Activated CD4-positive, CD25-positive, alpha-beta regulatory T cell treated with anti-CD3 and anti-CD28 coated beads, Interleukin-2, amount 50 U/mL, for 24 hours (primary cell): ENCODE results near the gene ZSWIM1.
A peak's percentile ranks its signal among the peaks of the same experiment; 100 is the strongest.
"Not testable (repeated sequence)": the region's sequence is repeated elsewhere in the genome, so short reads cannot be mapped to it uniquely, and the experiment has no call there.

Experiments used
- ATAC-seq, 2 donors: fragments of 150-1000 bp; cut with Tn5 transposase; one replicate each; pipeline ENCODE4 v1.10.0; 2021; ENCODE audit warnings: mild to moderate bottlenecking in 1 of 2, moderate library complexity in 1 of 2

The ZSWIM1 gene

DNA sequence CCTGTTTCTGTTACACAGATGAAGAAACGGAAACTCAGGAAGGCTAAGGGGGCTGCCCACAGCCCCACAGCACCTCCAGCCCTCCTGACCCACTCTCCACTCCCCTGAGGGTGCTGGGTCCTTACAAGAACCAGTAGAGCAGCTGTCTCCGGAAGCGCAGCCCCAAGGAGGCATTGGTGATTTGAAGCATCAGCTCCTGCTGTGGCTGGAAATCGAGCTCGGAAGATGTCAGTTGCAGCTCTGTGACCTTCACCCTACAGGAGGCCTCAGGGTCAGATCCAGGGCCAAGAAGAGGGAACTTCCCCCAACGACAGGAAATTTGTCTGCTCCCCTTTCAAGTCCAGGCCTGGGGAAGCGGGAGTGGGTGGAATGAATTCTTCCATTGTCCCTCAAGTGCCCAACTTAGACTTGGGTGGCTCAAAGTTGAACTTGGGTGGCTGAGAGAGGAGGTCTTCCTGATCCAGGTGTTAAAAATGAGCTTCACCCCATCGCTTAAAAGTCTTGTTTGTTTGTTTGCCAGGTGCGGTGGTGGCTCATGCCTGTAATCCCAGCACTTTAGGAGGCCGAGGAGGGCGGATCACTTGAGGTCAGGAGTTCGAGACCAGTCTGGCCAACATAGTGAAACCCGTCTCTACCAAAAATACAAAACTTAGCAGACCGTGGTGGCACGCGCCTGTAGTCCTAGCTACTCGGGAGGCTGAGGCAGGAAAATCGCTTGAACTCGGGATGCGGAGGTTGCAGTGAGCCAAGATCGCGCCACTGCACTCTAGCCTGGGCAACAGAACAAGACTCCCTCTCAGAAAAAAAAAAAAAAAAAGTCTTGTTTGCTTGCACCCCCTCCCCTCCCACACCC, 29.0 kb downstream of the ZSWIM1 start:
- no peak for ATAC-seq

DNA sequence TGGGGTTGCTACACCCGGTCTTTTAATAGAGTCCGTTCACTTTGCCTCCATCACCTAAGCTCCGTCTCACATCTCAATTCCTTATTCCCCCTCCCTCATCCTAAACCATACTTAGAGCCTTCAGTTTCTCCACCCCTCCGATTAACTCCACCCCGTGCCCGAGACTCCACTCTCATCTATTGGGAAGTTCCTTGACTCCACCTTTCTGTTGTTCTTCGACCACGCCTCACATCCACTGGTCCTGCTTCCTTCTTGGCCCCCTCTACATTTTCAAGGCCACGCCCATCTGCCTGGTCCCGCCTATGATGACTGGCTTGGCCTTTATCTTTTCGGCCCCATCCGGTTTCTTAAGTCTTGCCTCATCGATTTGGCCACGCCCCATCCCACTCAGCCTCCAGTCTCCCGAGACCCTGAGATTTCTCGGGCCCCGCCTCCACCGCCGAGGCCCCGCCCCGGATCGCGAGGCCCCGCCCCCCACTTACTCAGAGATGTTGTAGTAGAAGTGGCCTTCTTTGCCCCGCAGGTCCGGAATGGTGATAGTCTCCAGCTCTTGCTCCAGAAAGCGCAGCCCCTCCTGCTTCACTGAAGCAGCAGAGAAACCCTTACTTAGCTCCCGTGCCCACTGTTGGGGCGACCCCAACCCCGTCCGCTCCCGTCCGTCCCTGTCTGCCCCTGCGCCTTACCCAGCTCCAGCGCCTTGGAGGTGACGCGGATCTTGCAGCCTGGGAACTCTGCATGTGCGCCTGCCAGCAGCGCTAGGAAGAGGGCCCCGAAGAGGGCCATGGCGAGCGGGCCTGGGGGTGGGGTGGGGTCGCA, 29.9 kb downstream of the ZSWIM1 start:
- ATAC-seq, result peak; percentile 93 to 95

DNA sequence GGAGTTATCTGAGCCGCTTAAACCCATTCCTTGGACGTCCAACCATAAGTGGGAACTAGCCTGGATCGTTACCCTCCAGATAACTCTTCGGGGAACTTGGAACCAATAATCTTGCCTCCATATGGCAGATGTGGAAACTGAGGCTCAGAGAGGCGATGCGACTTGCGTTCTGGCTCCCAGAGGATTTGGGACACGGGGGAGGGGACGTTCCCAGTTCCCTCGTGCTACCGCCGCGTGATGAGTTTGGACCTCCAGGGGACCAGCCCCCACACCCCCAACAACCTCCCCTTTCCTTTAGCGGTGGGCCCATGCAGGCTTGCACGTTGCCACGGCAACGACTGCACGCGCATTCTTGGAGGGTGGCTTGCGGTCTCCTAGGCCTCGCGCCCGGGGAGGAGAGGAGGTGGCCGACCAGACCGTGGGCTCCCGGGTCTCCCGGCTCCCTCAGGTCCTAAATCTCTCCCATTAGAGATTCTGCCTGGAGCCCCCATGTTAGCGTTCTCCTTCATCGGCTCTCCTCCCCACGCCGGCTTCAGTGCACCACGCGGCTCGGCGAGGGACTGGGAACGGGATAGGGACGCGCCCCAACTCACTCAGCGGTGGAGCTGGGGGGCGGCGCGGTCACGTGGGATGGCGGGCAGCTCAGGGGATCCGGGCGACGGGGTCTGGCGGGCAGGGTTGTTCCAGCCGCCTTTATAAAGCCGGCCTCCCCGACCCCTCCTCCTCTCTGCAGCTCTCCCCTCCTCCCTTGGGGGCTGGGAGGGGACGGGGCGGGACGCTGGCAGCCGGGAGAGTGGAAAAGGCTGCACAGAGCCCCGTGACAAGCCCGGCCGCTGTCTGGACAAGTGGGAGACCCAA, 30.7 kb downstream of the ZSWIM1 start, which contains the start of gene PLTP:
Gene PLTP, minus strand, starts transcription at position 670 of the 858 bp plus-strand sequence. CDS start 703 bp downstream, outside the sequence.
- peak in 1 of 2 donors; percentile 12 for ATAC-seq

DNA sequence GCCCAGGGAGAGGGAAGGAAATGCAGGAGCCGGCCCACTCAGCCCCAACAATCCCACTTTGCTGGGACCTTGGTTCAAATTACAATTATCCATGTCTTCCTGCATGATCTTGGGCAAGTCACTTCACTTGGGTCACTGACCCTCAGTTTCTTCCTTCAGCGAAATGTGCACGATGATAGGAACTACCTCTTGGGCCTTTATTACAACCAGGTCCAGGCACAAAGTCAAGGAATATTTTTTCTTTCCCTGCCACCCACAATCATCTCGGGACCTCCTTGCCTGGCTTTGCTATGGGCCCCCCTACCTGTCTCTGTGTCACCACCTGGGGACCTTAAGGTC, 31.3 kb downstream of the ZSWIM1 start:
- no peak for ATAC-seq

DNA sequence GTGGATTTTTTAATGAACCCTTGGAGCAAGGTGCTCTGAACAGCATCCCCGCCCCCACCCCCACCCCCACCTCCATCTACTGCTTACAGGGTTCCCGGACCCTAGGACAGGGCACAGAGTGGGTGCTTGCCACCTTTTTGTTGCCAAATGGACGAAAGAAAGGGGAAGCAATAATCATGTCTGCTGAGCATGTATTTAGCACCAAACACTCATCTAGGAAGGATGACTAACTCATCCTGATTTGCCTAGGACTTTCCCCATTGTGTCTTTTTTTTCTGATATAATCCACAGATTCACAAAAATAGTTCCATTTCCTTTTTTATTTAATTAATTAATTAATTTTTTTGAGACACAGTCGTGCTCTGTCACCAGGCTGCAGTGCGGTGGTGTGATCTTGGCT, 32.1 kb downstream of the ZSWIM1 start:
- ATAC-seq, result no peak

DNA sequence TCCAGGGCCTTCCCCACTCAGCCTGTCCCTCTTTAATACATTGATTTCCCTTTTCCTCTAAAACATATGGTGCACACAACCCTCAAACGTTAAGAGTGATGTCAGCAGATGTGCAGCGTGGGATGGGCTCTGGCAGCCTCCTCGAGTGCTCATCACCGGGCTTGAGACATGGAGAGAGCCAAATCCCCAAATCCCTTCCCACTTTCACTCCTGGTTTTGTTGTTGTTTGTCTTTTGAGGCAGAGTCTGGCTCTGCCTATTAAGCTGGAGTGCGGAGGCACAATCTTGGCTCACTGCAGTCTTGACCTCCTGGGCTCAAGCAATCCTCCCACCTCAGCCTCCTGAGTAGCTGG, 36.7 kb downstream of the ZSWIM1 start:
- ATAC-seq, result no peak

DNA sequence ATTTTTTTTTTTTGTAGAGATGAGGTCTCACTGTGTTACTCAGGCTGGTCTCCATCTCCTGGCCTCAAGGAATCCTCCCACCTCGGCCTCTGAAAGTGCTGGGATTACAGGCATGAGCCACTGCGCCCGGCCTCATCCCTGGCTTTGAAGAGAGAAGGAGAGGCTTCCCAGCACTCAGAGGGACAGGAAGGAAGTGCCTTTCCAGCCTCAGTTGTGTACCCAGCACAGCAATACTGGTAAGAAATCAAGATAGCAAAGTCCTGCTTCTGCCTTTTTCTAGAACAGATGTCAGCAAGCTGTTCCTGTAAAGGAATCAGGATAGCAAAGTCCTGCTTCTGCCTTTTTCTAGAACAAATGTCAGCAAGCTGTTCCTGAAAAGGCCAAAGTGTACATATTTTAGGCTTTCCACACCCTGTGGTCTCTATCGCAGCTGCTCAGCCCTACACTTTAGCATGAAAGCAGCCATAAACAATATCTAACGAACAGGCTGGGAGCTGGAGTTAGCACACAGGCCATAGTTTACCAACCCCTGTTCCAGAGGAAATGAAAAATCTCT, 37.2 kb downstream of the ZSWIM1 start:
- no peak for ATAC-seq

DNA sequence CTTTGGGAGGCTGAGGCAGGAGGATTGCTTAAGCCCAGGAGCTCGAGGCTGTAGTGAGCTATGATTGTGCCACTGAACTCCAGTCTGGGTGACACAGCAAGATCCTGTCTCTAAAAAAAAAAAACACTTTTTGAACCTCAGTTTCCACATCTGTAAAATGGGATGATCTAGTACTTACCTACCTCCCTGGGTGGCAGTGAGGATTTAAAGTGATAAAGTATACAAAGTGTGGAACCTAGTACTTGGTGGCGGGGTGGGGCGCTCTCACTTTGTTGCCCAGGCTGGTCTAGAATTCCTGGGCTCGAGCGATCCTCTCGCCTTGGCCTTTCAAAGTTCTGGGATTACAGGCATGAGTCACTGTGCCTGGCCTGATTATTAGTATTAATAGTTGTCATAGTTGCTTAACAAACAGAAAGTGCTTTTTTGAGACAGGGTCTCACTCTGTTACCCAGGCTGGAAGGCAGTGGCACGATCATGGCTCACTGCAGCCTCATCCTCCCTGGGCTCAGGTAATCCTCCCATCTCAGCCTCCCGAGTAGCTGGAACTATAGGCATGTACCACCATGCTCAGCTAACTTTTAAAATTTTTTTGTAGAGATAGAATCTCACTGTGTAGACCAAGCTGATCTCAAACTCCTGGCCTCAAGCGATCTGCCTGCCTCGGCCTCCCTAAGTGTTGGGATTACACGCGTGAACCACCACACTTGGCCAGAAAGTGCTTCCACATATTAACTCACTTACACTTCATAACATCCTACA, 37.9 kb downstream of the ZSWIM1 start:
- ATAC-seq, result no peak

DNA sequence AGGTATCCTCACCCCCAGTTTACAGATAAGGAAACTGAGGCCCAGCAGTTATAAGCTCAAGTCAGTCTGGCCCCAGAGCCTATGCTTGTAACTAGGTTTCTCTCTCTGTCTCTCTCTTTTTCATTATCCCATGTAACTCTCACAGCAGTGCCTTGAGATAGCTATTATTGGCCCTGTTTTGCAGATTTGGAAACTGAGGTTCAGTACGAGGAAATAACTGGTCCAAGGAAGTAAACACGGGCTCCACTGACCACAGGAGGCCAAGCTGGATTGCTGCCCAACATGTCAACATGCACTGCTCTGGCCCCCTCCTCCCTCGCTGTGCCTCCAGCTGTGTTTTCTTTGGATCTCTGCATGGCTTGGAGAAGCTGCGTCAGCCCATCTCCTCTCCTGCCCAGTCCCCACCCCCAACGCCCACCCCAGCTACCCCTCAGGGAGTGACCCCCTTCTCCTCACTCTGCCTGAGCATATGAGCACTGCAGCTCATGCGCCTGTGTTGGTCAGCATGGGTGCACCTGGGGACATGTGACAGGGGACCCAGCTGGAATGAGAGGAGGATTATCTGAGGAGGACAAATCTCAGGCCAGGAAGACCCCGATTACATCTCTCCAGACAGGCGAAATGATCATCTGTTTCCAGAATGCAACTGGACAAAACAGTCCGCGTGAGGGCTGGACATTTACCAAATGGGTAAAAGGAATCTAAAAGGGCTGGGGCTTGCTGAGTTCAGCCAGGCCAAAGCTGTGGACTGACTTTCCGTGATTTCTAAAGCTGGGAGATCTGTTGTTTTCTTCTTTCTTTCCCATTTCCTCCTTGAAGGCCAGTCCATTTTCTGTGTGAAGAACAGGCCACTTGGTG, 38.7 kb downstream of the ZSWIM1 start:
- ATAC-seq, result no peak

DNA sequence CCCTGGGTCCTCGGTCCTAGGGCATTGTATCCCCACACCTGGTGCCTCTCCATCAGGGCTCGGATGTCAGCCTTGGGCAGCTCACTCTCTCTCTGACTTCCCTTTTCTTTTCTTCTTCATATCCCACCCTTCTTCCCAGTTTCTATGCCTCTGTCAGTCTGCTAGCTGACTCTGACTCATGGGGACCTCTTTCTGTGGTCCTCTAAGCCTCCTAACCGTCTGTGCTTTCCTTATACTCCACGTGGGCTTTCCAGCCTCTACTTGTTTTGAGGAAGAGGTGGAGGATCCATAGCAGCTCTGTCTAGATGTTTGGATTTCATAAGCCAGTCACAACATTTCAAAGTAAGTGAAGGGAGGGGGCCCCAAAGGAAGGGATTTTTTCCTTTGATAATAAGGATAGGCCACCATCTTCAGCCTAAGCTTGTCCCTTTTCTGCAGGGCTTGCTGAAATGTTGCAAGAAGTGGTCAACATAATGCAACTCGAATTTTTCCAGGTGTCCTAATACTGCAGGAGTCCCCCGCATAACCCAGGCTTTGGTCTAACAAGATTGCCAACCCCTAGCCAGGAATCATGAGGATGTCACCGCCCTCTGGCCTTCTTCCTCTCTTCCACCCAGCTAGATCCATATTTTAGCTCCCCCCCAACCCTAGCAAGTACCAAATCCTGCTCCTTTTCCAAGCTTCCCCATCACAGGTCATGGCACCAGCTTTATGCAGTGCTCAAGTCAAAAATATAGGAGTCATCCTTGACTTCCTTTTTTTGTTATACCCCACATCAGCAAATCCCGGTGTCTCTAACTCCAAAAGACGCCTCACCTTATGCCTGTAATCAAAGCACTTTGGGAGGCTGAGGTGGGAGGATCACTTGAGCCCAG, 39.7 kb downstream of the ZSWIM1 start:
- no peak for ATAC-seq

DNA sequence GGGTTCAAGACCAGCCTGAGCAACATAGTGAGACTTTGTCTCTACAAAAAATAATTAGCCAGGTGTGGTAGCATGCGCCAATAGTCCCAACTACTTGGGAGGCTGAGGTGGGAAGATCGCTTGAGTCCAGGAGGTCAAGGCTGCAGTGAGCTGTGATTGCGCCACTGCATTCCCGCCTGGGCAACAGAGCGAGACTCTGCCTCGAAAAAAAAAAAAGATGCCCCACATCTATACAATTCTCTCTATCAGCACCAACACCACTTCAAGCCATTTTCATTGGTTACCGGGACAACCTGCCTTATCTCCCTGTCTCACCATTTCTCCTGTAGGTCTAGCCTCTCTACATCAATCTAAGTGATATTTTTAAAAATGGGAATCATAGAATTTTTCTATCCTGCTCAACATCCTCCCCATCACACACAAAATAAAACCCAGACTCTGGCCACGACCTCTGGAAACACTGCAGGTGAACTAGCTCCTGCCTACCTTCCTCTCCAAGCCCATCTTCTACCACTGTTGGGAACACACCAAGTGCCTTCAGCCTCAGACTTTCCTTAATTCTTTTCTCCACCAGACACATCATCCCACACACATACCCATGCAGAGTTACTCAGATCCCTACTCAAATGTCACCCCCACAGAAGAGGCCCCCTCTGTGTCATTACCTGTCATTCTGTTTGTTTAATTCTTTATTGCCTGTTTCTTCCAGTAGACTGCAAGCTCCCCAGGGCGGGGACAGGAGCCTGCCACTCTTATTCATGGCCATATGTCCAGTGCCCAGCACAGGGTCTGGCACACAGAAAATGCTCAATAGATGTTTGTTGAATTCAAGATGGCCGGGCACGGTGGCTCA, 40.5 kb downstream of the ZSWIM1 start:
- ATAC-seq, result no peak

DNA sequence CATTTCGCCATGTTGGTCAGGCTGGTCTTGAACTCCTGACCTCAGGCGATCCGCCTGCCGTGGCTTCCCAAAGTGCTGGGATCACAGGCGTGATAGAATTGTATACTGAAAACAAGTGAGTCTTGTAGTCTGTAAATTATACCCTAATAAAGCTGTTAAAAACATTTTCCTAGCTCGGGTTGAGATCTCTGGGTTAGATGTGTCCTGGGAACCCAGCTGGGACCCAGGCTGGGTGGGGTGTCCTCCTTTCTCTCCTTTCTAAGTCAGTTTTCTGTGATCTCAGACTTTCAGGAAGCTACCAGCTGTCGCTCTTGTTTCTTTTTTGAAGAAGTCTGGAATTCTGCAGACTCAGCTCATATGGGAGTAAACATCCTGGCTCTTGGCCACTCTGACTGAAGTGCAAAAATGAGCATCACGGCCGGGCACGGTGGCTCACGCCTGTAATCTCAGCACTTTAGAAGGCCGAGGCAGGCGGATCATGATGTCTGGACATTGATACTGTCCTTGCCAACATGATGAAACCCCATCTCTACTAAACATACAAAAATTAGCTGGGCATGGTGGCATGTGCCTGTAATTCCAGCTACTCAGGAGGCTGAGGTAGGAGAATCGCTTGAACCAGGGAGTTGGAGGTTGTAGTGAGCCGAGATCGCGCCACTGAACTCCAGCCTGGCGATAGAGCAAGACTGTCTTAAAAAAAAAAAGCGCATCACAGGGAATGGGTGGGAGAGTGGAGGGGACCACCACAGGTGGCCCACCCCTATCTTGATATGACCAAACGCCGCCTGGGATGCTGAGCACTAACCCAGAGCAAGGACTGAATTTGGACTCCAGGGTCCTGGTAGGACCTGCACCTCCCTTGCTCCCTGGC, 43.6 kb downstream of the ZSWIM1 start:
- no peak for ATAC-seq

DNA sequence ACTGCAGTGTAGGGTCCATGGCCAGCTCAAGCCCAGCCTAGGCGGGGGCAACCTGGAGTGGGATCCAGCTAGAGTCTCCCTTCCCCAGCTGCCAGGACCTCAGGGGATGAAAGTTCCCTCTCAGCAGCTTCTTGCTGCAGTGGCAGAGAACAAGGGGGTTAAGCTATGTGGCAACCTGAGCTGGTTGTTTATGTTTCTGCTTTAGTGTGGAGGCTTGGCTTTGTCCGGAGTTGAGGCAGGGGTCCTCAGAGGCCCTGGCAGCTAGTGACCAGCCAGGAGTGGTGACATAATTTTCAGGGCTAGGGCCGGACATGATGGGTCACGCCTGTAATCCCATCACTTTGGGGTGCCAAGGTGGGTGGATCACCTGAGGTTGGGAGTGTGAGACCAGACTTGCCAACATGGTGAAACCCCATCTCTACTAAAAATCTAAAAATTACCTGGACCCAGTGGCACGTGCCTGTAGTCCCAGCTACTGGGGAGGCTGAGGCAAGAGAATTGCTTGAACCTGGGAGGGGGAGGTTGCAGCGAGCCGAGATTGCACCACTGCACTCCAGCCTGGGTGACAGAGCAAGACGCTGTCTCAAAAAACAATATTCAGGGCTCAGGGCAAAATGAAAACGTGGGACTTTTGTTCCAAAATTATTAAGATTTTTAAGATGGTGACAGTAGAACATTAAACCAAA, 44.9 kb downstream of the ZSWIM1 start:
- no peak for ATAC-seq

DNA sequence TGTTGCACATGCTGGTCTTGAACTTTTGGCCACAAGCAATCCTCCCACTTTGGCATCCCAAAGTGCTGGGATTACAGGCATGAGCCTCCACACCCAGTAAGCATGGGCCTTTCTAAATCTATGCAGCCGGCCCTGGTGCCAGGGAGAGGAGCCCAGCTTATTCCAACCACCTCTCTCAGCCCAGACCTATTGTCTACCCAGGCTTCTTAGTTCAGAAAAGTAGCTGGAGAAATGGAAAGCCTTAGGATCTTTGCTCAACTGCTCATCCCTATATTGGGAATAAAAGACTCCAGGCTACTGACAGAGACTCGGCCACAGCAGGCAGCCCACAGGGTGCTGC, 45.7 kb downstream of the ZSWIM1 start:
- no peak for ATAC-seq

DNA sequence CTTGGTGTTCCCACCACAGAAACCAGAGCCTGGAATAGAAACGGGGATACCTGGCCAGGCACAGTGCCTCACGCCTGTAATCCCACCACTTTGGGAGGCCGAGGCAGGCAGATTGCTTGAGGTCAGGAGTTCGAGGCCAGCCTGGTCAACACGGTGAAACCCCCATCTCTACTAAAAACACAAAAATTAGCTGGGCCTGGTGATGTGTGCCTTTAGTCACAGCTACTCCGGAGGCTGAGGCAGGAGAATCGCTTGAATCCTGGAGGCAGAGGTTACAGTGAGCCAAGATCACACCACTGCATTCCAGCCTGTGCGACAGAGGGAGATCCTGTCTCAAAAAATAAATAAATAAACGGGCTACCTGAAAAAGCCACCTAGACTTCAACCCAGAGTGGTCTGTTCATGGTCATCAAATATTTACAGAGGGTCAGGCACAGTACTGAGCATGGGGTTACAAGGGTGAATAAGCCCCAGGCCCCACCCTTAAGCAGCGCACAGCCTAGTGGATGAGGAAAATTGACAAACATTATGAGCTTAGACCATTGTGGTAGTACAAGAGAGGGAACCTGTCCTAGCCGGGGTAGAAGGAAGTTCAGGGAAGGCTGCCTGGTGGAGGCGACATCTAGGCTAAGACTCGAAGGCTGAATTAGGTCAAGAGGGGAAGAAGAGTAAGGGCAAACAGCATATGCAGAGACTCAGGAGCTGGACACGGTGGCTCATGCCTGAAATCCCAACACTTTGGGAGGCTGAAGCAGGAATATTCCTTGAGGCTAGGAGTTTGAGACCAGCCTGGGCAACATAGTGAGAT, 46.2 kb downstream of the ZSWIM1 start:
- ATAC-seq, result no peak

DNA sequence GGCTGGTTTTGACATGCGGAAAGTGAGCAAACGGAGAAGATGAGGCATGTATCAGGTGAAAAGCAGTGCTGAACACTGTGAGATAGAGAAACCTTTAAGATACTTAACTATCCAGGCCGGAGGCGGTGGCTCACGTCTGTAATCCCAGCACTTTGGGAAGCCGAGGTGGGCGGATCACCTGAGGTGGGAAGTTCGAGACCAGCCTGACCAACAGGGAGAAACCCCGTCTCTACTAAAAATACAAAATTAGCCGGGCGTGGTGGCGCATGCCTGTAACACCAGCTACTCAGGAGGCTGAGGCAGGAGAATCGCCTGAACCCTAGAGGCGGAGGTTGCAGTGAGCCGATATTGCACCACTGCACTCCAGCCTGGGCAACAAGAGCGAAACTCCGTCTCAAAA, 50.7 kb downstream of the ZSWIM1 start:
- ATAC-seq, result not testable (repeated sequence)
